Fibroblast of skin of left biceps (primary cell): ENCODE data around the gene OGN.

Experiments used
- DNase-seq, 2 experiments: peaks; one replicate each; pipeline ENCODE4 v3.0.0-alpha.2; 2013; ENCODE audit warnings: low read depth in 2 of 2

Gene OGN

GRCh38 chr9:92345582-92345981 lies 58.8 kb downstream of the OGN start:
- DNase-seq, result no peak

- no peak for DNase-seq
Observed at GRCh38 chr9:92342825-92343488, 61.4 kb downstream of the OGN start.

- DNase-seq, result no peak
Observed at GRCh38 chr9:92341578-92341977, 62.8 kb downstream of the OGN start.

GRCh38 chr9:92333282-92333634 lies 71.1 kb downstream of the OGN start:
- DNase-seq, result no peak
